GM21825 (cell line): ENCODE data around the gene ATAT1.
A peak's percentile ranks its signal among the peaks of the same experiment; 100 is the strongest.

ENCODE experiments used
- ATAC-seq: cut with Tn5 transposase; IDR thresholded peaks from one replicate; pipeline ENCODE4 v1.9.1; 2021; ENCODE audit warnings: mild to moderate bottlenecking, moderate library complexity; ENCODE audit not compliant: unreplicated experiment

ATAT1 gene

DNA sequence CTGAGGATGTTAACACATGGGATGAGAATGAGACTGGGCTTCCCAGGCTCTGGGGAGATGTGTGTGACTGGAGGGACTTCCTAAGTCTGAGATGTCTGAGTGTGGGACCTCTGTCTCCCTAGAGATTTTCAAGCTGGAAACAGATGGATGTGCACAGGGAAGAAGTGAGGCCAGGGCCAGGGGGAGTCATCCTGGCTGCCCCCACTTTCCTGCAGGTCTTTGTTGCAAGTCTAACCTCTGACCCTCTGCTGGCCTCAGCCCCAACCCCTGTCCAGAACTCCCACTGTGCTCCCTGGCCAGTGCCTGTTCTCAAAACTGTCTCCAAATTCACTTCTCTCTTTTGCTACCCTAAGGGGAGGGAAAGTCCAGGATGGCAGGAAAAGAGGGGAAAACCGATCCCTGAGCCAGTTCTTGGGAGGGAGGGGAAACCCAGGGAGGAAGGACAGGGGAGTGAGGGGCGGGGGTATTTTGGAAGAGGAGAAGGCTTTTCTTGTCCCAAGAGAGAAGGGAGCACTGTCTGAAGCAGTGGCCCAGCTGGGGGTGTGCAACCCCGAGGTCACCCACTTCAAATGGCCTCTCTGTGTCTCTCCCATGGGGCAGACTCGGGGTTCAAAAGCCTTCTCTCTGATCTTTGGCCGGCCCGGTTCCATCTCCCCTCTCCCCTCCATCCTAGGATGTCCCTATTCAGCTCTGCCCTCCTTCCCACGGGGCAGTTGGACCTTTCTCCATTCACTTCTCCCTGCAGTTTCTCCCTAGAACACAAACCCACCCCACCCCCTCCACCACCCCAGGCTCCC is 56.7 kb downstream of the ATAT1 start:
- no peak for ATAC-seq

DNA sequence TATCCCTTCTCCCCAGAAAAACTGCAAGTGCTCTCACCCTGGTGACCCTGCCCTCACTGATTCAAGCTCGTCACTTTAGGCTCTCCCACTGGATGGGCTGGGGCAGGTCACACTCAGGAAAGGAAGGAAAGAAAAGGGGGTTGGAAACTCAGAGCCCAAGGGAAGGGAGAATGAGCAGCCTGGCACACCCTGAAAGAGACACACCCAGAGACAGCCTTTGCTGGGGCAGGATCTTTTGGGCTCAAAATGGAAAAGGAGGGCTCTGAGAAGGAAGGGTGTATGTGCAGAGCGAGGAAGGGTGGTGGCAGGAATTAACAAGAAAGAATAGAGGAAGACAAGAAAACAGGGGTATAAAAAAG is 57.3 kb downstream of the ATAT1 start:
- ATAC-seq = no peak

- no peak for ATAC-seq
Measured at GRCh38 chr6:30684386-30685156, 57.9 kb downstream of the ATAT1 start.

GRCh38 chr6:30685157-30686008 is 58.7 kb downstream of the ATAT1 start:
- ATAC-seq = no peak

DNA sequence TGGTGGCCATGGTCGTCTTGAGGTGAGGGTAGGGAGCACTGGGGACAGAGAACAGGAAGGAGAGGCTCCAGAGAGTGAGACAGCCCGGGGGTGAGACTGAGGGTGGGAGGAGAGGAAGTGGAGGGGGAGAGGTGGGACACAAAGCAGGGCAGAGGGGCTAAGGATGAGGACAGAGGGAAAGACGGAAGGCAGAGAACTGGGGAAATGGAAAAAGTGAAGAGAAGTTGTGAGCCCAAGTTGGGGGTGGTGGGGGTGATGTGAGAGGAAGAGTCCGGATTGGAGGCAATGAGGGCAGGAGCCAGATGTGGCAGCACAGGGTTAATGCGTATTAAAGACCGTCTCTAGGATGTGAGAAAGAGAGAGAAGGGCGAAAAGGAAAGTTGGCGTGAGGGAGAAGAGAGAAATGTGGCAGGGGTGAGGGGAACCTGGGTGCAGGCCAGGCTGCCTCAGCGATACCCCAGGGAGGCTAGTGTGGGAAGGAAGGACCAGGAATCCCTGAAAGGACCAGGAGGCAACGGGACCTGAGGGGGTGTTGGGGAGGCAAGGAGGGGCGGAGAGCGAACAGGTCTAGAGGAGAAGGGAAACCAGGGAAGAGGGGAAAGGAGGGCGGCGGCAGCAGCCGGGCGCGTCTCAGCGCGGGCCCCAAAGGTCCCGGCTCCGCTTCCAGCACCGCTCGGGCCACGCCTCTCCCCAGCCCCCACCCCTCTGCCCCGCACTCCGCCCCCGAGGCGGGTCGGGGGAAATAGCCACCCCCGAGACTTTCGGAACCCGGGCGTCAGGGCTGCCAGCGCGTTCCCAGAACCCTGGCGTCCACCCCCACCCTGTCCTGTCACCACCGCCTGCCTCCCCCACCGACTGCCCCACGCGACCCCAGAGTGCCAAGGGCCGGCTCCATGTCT is 59.6 kb downstream of the ATAT1 start, which contains the start of gene PPP1R18:
TSS of gene PPP1R18 (minus strand) at position 637 of the 899 bp plus-strand sequence. CDS start at position 10, 627 bp downstream.
- no peak for ATAC-seq

DNA sequence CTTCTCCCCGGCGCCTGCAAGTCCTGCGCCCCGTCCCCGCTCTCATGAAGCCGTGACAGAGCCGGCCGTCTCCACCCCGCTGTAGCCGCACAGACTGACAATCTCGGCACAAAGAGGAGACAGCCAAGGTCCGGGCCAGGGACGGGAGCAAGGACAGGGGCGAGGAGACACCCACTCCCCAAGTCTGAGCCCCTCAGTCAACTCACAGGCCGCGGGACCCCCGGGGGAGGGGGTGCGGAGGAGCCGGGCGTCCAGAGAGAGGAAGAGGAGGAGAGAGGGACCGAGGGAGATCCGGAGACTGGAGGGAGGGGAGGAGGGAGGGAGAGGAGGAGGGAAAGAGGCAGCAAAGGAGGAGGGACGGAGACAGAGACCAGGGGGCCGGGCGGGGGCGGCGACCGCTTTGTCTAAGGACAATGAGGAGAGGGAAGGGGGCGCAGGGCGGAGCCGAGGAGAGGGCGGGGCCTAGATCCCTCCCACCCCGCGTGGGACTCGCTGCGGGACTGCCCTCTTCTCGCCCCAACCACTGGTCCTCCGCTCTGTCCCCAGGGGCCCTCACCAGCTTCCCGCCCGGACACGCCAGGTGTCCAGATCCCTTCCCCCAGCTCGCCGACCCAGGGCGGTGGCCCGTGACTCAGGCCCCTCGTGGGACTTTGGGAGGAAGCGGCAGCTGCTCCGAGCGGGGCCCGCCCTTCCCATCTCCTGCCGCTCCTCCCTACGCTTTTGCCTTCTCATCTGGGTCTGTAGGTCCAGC is 60.4 kb downstream of the ATAT1 start:
- peak; percentile 31 for ATAC-seq

- no peak for ATAC-seq
Measured at GRCh38 chr6:30687659-30688431, 61.2 kb downstream of the ATAT1 start.

DNA sequence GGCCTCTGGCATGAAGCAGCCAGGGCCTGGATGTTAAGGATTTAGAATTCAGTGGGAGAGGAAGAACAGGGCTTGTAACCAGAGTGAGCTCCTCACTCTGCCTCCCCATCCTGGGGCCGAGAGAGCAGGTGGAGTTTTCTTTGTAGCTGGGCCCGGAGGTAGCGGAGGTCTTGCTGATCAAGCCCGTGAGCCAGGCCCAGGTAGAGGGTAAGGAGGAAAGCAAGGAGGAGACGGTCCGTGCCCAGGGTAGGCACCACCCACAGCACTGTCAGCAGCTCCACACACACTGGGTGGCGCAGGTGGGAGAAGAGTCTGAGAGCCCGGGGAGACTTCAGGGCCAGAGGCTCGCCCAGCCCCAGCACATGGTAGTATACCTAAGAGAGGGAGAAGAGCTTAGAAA is 61.9 kb downstream of the ATAT1 start:
- ATAC-seq = no peak

DNA sequence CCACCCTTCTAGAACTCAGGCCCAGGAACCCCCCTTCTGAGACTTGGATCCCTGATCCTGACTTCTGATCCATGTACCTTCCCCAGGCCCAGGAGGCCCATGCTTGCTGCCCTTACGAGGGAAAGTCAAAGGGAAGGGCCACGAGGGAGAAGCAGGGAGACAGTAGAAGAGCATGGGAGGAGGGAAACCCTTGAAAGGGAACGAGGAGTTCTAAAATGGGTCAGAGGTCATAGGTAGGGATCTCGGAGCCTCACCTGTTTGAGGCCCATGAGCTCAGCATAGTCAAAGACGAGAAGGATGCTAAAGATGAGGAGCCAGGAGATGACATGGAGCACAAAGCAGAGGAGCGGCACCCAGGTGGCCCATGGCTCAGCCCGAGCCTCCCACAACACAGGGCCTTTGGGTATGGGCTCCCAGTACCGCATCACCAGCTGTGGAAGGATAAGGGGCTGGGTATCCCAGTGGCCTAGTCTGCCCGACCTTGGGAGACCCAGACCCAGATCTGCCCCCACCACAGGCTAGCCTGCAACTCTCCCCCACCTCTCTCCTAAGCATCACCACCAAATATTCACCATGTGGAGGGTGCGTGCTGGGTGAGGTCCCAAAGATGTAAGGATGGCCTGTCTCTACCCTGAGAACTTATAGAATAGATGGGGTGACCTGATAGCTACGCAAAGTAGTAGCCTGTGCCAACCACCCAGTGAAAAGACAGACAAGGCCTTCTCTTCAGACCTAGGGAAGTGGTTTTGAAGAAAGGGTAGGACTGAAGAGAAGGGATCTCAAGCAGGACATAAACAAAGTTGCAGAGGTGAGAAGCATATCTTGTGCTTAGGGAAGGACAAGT is 62.6 kb downstream of the ATAT1 start:
- ATAC-seq = no peak

- no peak for ATAC-seq
Measured at GRCh38 chr6:30689985-30690384, 63.3 kb downstream of the ATAT1 start.

DNA sequence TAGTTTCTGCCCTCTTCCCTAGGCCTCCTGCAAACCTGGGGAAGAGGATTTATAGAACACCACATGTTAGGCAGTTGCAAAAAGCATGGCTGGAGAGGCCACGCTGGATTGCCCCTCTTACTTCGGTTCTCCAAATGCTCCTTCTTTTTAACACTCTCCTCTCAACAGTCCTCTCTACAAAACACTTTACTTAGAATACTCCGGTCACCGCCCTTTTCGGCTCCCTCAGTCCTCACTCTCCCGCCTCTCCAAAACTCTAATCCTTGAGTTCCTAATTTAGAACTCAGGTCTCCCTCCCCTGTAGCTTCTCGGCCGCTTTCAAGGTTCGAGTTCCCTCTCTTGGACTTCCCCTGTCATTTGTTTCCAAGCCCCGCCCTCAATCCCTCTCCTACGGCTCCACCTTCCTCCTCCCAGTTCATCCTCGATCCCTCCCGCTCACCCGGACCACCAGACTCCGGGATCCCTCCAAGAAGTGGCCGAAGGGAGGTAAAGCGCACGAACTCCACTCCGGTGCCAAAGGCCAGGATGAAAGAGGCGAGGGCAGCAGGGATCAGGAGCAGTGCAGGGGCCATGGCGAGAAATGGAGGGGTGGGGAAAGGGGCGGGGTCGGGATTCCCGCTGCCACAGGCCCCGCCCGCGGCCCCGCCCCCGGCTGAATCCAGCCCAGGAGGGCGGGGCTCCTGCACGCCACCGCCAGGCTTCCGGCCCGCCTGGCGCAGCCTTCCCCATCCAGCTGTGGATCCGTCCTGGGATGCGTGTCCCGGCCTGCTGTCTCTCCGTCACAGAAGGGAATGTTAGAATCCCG is 63.9 kb downstream of the ATAT1 start, which contains the start of gene NRM:
TSS of gene NRM (minus strand) at position 582 of the 805 bp plus-strand sequence. CDS start at position 572, 10 bp downstream.
- peak; percentile 24 for ATAC-seq

GRCh38 chr6:30691208-30691847 is 64.7 kb downstream of the ATAT1 start:
- no peak for ATAC-seq
